ENCODE data around the gene DHRS7. TPM values are rescaled to one million over a fixed set of nuclear protein-coding genes. Genes with fewer than 3 reads are reported as not detected.

The DHRS7 gene, protein sequence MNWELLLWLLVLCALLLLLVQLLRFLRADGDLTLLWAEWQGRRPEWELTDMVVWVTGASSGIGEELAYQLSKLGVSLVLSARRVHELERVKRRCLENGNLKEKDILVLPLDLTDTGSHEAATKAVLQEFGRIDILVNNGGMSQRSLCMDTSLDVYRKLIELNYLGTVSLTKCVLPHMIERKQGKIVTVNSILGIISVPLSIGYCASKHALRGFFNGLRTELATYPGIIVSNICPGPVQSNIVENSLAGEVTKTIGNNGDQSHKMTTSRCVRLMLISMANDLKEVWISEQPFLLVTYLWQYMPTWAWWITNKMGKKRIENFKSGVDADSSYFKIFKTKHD
- 41.2 TPM for polyA plus RNA-seq (2013, experiment 1 of 2; ENCODE audit: insufficient read length)
- 42.2 TPM for polyA plus RNA-seq (2013, experiment 2 of 2; ENCODE audit: insufficient read length)

DNA sequence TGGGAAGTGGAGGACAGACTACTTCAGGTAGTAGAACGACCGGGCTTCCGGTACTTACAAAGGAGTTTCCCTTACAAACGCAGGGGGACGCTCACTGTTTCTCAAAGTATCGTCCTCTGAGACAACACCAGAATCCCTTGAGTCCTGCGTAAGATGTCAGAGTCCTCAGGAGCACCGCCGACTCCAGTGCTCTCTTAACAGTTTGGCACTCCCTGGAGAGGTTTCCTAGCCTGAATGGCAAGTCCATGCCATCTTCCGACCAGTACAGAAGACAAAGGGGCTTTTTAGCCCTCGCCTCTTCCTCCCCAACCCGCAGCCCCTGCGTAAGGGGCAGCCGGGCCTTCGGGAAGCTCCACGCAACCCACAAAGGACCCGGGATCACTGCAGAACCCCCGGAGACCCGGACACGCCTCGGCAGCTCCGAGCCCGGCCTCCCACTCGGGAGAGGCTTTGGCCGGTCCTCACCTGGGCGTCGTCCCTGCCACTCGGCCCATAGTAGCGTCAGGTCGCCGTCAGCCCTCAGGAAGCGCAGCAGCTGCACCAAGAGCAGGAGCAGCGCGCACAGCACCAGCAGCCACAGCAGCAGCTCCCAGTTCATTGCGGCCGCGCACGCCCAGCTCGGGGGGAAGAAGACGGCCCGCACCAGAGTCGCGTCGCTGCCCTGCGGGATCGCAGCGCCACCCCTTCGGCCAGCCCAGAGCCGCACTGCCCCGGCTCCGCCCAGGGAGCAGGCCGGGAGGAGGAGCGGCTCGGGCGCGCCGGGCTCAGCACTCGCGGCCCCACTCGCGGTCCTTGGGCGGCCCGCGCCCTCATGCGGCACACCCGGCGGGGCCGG is at the start of gene DHRS7:
Gene DHRS7 (minus strand): TSS at position 687 of the 835 bp plus-strand sequence. CDS start 89 bp downstream, at position 598.
- DNase-seq: peak; percentile 79

DNA sequence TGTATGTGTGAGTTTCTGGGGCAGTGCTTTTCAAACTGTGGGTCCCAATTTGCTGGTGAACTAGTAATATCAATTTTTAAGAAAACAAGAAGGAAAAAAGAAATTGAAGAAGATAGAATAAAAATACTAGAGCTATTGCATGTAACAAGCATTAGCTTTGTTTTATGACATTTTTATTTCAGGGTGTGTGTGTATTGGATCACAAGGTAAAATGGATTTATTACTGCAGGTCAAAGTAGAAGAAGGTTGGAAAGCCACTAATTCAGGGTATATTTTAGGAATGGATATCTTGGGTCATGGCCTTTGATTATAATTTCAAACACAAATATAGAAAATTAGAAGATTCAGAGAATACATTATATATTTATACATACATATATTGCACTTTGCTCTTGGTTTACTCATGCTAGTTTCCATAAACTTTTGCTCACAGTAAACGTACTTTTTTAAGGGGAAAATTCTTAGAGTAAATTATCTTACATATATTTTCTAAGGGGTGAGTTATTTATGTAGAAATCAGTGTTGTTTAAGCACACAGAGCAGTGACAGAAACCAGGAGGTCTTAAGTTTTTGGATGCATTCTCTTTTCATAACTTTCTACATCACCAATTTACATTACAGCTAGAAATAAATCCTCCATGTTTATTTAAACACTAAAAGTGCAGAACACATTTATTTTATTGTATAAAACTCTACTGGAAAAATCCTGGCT is 49.4 kb upstream of the DHRS7 start:
- DNase-seq: no peak

DNA sequence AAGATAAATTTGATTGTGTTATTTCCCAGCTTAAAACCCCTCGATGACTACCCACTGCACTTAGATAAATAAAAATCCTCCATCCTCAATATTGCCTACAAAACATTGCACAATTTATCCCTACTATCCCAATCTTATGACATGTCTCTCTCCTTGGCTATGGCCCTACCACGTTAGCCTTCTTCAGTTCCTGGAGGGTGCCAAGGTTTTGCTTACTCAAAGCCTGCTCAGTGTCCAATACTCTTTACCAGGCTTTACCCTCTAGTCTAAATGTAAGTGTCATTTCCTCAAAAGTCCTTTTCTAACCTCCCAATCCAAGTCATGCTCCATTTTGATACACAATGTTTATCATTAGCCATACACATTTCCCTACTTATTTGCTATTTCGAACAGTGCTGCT is 48.8 kb upstream of the DHRS7 start:
- no peak for DNase-seq

DNA sequence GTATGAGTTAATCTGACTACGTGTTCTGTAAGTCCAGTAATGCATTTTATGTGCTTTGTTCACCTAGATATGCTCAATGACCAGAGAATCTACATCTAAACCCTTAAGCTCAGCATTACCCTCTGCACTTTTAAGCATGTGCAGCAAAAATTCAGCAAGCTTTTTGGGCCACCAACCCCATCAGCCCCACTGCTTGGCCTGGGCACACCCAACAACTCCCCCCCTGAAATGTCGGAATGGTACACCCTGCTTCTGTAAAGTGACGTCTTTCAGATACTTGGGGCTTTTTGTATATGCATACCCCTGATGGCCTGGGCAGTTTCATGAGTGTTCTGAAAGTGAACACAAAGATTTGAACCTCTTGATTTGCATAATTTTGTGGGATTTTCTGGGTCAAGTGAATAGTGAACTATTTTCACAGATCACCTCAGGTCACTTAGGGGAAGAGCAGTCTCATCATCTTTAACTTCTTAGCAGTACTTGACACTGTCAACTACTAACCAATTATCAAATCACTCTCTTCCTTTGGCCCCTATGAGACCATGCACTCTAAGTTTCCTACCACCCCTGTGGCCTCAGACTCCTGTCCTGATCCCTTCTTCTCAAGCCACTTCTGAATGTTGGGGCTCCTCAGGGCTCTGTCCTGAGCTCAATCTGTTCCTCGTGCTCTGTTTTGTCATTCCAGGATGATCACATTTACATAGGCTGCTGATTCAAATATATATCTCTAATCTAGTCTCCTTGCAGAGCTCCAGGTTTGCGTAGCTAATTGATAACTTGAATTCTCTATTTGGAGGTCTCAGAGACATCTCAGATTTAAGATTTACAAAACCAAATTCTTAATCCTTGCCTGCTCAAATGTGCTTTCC is 47.5 kb upstream of the DHRS7 start:
- DNase-seq: no peak

DNA sequence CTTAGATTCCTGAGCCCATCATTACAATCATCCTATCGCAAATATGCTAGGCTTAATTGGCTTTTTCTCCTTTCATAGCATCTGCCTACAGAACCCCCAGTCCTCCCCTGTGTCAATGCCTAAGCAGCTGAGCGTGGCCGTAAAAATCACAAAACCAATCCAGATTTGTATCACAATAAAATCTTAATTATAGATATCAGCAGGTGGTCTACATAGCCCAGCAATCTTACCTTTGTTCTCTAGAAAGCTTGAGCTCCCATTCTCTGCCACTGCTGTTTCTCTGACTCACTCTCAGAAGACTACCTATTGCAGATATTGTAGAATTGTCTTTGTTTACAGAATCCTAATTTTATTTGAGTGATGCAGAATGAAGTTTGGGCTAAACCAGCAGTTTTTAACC is 46.0 kb upstream of the DHRS7 start:
- no peak for DNase-seq

DNA sequence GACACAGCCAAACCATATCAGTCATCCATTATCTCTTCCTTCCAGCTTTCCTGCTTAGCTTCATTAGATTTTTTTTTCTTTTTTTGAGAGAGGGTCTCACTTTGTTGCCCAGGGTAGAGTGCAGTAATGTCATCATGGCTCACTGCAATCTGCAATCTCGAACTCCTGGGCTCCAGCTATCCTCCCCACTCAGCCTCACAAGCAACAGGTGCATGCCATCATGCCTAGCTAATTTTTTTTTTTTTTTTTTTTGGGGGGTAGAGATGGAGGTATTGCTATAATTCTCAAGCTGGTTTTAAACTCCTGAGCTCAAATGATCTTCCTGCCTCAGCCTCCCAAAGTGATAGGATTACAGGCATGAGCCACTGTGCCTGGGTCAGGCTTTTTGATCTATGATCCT is 45.5 kb upstream of the DHRS7 start:
- no peak for DNase-seq

DNA sequence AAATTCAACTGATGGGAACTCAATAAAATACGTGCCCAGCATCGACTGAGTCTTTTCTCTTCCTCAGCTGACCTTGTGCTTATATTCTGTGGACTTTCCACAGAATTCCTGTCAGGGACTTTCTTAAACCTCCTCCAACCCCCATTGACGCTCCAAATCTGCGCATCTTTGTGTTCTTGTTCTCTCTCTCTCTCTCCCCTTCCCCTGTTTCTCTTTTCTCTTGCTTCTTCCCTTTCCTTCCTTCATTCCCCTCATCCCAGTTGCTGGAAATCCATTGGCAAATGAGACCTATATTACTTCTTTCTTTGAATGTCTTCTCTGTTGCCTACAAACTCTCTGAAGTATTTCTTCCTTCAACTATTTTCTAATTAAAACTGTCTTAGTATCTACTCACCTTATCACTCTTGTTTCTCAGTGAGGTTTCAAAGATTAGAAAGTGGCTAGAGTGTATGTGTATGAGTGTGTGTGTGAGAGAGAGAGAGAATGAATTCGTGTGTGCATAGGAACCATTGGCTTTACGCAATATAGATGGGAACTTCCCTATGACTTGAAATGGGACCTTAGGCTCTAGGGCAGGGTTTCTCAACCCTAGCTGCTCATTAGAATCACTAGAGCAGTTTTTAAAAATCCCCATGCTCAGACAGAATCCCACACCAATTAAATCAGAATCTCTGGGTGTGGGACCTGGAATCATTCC is 41.8 kb upstream of the DHRS7 start:
- no peak for DNase-seq

DNA sequence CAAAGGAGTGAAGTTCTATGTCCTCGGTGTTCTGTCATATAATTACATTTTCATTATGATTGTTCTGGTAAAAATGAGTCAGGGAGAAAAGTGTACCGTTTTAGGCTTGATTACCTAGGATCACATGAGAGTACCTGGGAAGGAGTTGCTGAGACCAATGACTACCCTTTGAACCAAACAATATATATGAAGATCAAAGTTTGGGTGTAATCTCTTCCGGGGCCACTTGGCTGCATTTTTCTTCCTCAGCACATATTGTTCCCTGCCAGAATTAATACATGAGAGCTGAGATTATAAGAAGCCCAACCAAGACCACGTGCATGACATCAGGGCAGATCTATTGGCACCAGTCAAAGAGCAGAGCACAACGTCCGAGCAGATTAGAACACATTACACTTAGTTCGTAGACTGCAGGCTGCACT is 41.1 kb upstream of the DHRS7 start:
- DNase-seq: no peak

DNA sequence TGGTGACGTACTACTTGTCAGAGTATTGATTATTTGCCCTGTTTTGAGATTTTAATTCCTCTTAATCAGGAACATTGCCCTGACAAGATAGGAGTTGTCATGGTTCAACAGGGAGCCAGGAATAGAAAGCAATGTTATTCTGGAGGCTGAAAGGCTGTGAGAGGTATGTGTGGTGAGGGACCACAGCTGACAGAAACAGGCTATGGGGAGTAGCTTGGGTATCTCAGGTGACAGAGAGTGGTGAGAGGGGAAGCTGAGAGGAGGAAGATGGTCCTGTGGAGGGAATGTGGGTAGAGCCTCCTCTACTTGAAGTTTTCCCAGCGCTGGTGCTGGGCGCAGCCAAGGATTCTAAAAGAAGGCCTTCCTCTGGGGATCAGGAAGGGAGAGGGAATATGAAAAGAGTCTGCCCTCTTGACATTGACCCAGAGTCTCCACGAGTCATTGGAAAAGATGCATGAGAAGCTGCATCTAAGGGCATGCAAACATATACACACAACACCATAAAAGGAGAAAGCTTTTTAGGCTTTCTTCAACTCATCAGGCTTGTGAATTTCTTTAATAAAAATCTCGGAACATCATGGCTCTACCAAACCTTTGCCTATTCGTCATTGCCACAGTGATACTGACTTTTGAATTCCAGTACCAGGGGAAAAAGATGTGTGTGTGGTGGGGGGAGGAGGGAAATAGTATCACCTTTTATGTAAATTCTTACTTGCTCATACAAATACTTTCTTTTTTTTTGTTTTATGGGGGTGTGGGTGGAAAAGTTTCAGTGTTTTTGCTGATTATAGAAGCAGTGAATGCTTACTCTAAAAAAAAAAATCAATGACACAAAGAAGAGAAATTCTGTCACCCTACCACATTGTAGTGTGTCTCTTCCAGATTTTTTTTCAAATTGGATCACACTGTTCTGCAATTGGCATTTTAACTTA is 39.9 kb upstream of the DHRS7 start:
- DNase-seq: no peak

DNA sequence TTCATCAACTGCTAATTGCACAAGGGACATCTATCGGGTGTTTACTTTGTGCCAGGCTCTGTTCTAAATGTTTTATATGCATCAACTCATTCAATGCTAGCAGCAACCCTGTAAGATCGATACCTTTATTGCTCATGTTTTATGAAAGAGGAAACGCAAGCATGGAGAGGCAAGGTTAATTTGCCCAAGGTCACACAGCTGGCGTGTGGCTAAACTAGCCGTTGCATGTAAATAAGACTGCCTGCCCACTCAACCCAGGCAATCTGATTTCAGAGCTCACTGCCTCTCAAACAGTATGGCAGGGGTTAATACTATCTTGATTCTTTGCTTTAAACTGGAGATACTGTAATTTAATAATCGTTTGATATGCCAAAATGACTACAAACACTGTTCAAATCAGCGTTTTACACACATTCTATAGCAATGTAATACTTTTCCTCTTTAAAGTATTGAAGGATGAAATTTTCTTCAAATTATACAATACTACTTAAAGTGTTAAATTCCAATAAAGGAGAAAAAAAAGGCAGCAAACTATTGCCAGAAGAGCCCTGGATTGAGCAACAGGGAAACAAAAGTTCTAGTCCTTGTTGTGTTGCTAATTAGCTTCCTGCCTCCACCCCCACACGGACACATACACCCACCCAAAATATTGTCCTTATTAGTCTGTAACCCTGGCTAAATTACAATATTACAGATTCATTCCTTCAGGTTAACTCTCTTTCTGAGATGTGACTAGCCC is 39.1 kb upstream of the DHRS7 start:
- DNase-seq: no peak

DNA sequence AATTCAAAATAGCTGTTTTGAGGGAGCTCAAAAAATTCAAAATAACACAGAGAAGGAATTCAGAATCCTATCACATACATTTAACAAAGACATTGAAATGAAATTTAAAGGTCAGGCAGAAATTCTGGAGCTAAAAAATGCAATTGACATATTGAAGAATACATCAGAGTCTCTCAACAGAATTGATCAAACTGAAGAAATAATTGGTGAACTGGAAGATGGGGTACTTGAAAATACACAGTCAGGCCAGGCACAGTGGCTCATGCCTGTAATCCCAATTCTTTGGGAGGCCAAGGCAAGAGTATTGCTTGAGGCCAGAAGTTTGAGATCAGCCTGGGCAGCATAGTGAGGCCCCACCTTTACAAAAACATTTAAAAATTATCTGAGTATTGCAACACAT is 34.1 kb upstream of the DHRS7 start:
- DNase-seq: no peak

DNA sequence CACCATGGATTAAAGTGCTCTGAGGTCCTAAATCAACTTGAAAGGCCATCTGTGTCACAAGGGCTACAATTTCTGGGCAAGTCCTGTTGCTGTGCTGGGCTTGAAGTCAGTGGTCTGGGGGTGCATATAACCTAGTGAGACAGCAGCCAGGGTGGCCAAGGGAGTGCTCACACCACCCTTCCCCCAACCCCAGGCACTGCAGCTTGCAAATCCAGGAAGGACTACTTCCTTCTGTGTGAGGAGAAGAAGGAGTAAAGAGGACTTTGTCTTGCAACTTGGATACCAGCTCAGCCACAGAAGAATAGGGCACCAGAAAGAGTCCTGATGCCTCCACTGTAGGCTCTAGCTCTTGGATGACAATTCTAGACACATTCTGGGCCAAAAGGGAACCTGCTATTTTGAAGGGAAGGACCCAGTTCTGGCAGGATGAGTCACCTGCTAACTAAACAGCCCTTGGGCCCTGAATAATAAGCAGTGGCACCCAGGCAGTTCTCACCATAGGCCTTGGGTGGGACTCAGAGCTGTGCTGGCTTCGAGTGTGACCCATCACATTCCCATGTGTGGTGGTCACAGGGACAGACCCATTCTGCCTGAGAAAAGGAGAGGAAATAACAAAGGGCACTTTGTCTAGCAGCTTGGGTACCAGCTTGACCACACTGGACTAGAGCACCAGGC is 32.6 kb upstream of the DHRS7 start:
- no peak for DNase-seq

DNA sequence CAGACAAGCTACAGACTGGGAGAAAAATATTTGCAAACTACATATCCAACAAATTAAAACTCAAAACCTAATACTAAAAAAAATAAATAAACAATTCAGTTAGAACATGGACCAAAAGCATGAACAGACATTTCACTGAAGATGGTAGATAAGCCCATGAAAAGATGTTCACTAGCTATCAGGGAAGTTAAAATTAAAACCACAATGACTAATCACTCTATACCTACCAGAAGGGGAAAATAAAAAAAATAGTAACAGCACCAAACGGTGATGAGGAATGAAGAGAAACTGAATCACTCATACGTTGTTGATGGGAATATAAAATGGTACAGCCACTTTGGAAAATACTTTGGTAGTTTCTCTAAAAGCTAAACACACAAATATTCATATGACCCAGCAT is 31.1 kb upstream of the DHRS7 start:
- DNase-seq: no peak

DNA sequence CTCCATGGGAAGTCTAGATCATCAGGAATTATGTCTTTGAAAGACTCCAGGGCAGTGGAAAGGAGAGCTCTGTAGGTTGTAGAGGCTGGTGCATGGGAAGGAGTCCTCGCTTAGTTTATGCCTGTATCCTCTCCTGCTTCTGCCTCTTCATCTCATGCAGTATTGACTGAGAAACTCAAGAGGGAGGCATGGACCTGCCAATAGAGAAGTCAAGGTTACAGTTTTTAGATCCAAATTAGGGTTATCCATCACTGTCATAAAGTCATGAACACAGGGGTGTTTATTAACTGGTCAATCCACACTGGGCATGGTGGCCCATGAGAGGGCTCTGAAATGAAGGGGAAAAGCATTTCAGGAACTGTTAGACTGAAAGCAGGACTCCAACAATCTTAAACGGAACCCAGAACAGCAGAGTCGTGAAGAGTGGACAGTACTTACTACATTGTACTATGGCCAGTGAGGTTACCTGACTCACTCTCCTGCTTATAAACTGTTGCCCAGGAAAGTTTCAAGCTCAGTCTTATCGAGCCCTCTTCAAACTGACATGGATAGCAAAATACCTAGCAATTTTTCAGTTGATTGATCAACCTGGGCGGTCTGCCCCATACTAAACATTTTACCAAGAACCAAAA is 30.1 kb upstream of the DHRS7 start:
- no peak for DNase-seq

DNA sequence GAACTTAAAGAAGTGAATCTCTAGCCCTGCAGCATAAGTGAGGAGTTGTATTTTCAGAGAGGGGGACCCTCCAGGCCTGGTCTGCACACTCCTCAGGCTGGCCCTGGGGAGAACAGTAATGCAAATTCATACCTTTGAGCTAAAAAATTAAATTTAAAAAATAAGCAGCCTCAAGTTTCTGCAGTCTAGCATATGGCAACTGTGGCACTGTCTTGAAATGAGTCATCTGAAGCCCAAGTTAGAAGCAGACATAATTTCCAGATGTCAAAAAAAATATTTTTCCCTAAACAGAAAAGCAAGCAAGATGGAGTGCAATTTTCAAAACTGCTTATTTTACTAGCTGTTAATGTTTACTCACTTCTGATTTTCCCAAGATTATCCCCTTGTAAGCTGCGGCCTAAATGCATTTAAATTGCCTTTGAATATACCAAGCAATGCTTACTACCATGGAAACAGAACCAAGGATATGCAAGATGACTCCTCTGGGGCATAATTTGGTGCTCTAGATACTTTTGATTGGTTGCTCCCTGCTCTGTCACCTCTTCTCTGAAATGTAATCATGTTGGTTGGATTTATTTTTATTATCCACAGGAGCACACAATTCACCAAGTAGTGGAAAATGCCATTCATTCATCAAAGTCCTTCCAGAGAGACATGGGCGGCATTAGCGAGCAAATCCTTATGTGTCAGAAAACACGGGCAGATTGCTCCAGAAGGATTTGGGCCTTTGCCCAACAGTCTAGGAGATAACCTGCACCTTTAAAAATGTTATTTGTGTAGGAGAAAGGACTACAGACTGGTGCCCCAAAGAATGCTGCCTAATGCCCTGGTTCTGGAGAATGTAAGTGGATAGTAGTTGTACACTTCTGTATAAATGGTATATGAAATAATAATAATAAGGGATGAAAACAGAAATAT is 25.0 kb upstream of the DHRS7 start:
- DNase-seq: no peak

DNA sequence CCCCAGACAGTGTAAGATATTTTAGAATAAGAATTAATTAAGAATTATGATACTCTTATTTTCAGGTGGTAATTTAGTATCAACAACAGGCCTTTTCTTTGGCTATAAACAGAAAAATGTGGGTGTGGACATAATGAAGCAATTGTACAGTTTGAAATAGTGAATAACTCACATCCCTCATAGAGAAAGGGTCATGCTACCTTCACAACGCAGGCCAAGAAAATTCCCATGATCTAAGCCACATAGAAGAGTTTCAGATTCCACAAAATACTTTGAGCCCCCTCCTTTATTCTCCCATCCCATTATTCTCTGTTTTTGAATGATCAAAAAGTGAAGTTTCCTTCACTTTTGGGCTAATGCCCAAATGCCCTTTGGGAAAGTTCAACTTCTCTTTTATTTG is 23.5 kb upstream of the DHRS7 start:
- DNase-seq: no peak

DNA sequence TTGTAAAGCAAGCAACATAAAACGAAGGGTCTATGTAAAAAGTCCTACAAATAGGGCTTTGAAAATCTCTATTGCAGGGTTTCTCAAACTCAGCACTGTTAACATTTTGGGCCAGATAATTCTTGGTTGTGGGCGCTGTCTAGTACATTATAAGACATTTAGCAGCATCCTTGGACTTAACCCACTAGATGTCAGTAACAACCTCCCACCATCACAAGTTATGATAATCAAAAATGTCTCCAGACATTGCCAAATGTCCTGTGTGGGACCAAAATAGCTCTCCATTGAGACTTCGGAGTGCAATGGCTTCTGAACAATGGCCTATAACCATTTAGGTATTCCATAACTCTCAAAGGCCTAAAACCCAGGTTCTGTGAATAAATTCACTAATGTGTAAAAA is 22.9 kb upstream of the DHRS7 start:
- DNase-seq: peak; percentile 9

Data from fibroblast of skin of abdomen (primary cell).